CD4-positive, alpha-beta T cell treated with Interleukin-10 for 1 hour (primary cell): ENCODE data around the gene ASPRV1.

Source experiments
- DNase-seq: peaks from one replicate; pipeline ENCODE4 v3.0.0-alpha.2; 2020

Gene ASPRV1

DNA sequence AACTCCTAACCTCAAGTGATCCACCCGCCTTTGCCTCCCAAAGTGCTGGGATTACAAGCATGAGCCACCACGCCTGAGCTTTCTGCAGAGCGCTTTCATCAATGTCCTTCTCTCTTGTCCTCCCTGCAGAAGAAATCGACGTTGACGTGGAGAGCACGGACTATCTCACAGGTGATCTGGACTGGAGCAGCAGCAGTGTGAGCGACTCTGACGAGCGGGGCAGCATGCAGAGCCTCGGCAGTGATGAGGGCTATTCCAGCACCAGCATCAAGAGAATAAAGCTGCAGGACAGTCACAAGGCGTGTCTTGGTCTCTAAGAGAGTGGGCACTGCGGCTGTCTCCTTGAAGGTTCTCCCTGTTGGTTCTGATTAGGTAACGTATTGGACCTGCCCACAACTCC is 23.5 kb downstream of the ASPRV1 start:
- no peak for DNase-seq

DNA sequence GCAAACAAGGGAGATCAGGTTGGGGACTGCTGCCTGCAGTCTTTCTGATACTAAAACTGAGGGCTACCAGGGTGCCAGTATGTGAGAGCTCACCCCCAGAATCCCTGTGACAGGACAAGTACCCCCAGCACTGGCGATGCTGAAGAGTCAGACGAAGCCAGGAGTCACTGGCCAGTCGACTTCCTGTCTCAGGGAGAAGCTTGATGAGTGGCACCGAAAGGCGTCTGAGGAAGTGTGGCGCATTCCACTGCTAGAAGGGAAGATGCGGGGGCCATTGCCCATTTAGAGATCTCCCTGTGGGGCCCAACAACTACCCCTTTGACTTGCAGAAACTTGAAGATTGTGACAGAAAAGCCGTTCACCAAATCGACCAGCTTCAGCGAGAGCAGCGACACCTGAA is 24.5 kb downstream of the ASPRV1 start:
- DNase-seq: no peak

DNA sequence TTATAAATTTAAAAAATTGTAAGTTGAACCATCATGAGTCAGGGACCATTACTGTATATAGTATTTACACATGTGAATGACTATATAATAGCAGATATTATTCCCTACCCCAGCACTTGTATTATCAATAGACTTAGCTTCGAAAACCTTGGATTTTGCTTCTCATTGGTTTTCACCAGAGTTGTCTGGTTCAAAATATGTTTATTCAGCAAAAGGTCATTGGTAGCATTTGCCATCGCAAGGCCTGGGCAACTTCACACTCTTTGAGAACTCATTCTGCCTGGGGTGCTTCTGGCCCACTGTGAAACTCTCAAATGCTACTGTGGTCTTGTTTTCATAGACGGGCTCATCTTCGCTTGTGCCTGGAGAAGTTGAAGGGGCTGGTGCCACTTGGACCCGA is 26.4 kb downstream of the ASPRV1 start:
- DNase-seq: no peak

DNA sequence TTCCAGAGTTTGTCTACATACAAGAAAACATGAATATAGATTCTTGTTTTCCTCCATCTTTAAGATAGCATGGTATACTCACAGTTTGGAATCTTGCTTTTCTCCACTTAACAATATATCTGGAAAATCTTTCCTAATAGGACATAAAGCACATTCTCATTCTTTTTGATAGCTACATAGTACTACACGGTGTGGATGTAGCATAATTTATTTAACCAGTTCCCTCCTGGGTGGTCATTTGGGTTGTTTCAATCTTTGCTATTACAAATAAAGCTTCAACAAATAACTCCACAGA is 26.9 kb downstream of the ASPRV1 start:
- DNase-seq: no peak

DNA sequence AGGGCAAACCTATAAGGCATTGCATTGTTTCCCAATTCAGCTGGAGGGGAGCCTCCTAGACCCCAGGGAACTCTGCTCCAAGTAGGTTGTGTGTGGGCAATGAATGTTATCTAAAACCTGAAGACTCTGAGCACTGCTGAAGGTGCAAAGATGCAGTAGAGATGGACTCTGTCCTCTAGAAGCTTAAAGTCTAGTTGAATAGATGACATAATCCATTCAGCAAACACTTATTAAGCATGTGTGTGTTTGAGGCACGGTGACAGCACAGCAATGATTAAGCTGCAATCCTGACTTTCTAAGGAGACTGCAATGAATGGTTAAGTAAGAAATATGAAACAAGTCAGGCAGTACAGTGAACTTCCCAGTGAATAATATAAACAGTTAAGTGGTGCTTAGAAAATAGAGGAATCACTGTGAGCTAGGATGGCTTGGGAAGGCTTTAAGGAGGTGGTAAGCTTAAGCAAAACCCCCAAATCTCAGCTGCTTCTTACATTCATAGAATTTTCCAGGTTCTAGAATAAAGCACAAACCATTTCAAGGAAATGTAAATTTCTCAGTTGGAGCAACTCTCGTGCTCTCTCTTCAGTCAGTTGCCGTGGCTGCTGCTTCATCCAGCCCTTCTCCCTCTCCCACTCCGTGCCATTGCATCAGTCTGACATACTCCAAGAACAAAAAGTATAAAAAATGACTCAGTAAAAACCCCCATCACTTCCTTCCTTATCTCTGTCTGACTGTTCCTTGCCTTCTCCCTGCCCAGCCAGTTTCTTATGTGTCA is 27.4 kb downstream of the ASPRV1 start:
- no peak for DNase-seq

DNA sequence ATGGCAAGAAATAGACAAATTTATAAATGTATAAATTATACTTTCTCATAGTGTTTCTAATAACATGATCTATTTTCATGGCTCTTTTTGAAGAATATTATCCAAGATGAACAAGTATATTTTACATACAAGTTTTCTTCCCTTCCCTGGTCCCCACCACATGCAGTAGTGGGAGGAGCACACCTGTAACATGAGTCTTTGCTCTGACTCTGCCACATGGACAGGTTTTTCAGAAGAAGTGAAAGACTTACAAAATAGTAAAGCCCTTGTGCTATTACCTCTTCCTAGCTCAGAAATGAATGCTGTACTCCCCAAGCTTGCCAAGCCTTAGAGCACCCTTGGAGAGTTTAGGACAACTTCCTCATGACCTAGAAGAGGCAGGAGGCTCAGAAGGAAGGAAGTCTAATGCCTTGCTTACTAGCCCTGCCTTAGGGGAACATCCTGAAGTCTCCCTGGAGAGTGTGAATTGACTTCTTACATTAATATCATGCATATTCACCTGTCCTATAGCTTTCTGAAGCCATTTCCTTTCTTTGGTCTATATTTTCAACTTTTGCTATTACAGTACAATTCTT is 28.1 kb downstream of the ASPRV1 start:
- no peak for DNase-seq

DNA sequence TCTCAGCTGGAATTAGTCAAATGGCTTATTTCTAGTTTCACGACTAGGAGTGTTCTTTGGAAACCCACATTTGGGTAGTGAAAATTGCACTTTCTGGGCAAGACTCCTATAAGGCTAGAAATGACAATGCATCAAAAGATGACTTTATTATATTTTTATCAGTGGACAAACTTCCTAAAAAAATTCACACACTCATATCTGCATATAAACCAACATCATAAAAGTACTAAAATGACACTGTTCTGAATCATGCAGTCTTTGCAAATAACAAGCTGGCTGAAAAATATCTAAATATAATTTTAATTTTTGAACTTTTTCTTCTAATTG is 28.9 kb downstream of the ASPRV1 start:
- no peak for DNase-seq

DNA sequence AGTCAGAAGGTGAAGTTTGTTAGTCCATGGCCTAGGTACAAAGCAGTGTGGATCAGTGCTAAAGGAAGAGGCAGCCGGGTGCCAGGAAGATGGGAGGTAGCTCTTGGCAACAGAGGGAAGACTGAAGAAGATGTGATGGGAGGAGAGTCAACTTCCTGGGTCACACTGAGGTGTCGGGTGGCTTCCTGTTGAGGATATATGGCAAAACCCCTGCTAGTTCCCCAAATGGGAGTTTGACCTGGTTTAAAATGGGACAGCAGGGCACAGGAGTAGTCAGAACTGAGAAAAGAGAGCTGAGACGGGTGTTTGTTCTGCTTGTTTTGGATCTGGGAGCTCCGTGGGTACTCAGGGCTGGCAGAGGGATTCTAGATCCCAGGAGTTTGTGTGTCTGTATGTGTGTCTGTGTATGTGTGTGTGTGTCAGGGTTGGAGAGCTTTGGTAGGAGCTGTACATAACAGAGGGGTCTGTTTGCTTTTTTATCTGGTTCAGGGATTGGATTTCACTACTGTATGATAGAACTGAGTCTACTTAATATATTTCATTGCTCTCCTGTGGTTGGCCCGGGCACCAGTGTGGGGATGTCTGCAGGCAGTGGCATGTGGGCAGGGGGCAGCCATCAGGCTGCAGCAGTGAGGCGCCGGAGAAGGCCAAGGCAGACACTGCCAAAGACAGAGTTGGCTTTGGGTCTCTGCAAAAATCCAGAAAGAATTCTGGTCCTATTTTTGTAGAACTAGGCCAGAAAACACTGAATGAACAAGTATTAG is 29.4 kb downstream of the ASPRV1 start:
- no peak for DNase-seq

DNA sequence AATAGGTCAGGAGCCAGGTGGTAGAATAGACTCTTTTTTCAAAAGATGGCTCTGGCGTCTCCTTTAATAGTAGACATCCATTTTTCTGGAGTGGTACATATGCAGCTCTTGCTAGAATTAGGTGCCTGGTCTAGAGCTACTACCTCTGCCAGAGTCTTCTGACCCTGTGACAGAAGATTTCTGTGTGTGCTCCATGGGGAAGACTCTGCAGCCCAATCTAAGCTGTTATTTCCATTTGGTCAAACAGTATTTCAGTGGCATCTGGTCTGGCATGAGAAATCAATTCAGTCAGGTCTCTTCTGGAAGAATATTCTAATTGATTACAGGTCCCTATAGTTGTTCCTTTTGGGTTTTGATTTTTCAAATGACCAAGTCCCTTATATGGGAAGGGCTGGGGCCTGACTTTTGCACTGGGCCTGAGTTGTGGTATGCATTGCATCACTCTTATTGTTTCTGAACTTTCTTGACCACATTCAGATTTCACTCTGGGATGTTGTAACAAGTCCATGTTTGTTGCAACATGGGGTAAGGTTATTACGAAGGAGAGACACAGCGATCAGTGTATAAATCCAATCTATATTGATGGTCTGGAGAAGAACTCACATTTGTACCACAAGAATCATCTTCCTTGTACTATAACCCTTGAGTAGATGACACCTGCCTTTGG is 34.4 kb downstream of the ASPRV1 start:
- no peak for DNase-seq

DNA sequence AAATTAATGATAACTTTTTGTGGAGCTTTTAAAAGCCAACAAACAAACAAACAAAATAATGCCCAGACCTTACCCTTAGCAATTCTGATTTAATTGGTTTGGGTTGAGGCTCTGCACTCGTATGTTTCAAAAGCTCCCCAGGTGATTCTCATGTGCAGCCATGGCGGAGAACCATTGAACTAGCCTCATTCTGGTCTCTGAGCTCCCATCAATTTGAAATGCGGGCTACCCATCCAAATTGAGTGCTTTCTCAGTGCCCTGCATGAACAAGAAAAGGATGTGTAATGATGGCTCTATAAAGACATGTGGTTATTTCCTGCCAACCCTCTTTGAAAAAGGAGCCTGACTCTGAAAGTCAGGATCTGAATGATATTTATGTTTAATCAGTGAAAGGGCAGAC is 38.3 kb downstream of the ASPRV1 start:
- DNase-seq: no peak

DNA sequence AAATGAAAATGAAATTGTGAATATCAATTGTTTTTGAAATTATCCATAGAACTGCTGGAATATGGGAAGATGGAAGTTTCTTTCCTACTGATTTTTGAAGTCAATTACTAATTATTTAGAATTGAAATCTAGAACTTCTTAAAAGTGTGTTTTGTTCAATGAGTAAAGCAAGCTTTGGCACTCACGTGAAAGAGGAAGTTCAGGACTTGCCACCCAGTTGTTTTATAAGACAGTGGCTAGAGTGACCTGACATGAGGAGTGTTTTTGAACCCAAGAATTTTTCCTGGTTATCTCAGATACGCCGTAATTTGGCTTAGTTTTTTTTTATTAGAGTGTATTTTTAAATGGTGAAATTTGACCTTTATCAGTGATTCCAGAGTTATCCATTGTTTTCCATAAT is 43.0 kb downstream of the ASPRV1 start:
- DNase-seq: no peak

DNA sequence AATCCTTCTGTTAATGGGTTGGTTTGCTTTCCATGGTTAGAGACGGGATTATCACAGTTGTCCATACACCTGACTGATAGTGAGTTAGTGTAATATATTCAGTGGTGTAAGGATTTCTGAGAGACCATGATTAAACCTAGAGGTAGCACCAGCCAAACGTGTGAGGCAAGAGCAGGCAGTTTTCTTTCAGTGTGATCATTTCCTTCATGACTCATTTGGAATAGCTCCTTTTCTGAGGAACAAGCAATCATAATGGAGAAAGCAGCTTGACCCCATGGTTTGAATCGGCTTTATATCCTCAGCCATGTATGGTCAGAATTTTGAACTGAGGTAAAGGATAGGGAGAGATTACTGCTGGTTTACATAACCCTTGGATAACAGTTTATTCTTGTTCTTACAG is 43.6 kb downstream of the ASPRV1 start:
- DNase-seq: no peak

DNA sequence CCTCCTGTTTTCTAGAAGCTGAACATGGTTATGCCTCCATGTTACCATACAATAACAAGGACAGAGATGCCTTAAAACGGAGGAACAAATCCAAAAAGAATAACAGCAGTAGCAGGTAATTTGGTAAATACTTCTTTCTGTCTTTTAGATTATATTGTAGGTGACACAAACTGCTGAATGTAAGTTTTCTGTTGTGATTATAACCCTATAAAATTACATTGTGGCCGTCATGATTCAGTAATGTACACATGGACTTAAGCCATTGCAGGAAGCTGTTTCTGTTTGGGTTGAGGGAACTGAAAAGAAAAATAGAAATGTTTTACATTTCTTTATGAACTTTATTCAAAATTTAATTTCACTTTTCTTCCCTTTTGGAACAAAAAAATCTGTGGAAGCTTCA is 45.3 kb downstream of the ASPRV1 start:
- no peak for DNase-seq

DNA sequence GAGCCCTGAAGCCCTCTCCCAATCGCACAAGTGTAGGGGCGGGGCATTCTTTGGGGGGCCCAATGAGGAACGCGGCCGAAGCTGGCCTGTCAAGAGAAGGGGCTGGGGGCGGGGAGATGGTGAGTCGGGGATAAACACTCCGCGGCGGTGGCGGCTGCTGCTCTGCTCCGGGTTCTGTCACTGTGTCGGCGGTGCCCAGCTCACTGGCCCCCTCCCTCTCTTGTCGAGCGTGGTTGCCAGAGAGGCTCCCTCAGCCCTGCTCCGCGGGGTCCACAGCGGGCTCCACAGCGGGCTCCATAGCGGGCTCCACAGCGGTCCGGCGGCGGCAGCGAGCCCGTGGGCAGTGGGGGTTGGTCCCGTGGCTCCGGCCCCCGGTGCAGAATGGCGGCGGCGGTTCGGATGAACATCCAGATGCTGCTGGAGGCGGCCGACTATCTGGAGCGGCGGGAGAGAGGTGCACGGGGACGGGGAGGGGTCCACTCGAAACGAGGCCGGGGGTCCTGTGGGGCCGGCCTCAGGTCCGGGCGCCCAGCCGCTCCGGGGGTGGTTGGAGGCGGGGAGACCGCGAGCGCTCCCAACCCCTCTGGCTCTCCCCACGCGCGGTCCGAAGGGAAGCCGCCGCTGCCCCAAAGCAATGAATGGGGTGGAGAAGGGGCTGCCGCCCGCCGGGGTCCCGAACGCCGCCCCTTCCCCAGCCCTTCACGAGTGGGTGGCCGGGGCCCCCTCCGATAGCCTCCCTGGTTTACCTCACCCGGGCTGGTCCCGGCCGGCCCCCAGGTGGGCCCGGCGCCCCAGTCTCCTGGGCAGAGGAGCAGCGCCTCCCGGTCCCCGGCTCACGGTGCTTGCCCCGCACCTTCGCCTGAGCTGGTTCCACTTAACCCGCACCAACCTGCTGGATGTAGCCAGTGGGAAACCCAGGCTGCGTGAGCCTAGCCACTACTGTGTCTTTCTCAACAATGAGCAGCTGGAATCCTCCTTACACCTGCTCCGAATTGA is 46.2 kb downstream of the ASPRV1 start, which contains the start of gene MXD1:
Gene MXD1 (plus strand): TSS at position 160 of the 996 bp plus-strand sequence. CDS start 222 bp downstream, at position 382.
- DNase-seq: no peak

DNA sequence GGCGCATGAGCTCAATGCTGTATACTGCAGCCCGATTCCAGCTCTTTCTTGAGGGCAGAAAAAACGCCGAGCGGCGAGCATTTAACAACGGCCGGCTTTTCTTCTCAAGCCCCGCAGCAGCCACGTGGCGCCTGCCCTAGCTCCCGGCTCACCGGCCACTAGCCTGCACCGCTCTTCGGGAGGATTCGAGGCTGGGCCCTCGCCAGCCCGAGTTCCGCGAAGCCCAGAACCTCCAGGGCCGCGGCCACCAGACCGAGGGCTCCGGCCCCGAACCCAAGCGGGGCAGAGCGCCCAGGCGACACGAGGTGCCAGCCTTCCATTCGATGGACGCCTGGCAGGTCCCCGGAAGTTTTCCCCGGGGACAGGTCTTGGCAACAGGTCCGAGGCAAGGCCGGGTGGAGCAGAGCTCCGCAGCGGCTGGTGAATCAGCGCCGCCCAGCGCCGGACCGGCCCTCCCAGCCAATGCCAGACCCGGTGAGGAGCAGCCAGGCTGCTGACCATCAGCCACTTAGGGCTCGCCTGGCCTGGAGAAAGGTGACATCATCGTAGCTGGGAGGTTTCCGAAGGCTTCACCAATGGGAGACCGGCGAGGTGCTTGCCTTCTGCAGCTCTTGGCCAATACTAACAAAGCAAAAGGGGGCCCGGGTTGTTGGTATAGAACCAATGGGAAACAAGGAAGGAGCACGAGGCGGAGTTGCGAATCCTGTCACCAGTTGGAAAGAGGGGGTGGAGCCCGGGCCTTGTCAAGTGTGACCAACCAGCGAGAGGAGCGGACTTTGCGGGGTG is 47.1 kb downstream of the ASPRV1 start:
- DNase-seq: peak; percentile 100

DNA sequence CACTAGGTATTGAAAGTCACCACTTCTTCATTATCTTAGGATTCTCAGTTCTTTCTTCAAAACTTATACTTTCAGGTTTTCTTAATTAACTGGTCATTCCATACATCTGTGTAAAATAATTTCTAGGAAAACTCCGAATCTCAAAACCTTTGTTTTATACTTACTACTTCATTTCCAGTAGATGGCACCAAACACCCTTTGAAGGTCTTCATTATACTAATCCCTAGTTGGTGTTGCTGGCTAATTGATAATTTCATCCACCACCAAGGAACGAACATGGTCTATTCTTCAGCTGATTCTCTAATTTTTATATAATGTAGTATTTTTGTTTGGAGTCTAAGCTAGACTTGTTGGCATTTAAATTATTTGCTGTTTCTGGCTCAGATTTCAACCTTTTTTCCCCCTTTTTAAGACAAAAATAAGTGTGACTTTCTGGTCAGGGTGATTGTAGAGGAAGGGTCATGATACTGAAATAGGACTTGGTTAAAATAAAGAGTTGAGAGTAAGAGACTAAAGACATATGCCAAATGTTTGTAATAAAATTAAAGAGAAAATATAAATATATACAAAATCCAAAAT is 49.4 kb downstream of the ASPRV1 start:
- peak; percentile 77 for DNase-seq
